CD4-positive, alpha-beta T cell treated with Interleukin-6 at 100 ng/mL for 8 hours (primary cell): ENCODE measurements around the gene SLCO1C1.

ENCODE experiments used
- DNase-seq: peaks from one replicate; pipeline ENCODE4 v3.0.0-alpha.2; 2020; ENCODE audit warnings: mixed read lengths, low spot score

The SLCO1C1 gene

GRCh38 chr12:20792971-20793370 lies 97.8 kb downstream of the SLCO1C1 start:
- no peak for DNase-seq

- no peak for DNase-seq
These were observed 103.4 kb downstream of the SLCO1C1 start for GRCh38 chr12:20798554-20798953.

GRCh38 chr12:20800160-20800559 lies 105.0 kb downstream of the SLCO1C1 start:
- no peak for DNase-seq

- no peak for DNase-seq
These were observed 105.9 kb downstream of the SLCO1C1 start for GRCh38 chr12:20801035-20801434.
